Measurements from ENCODE around the gene PPP1R2. TPM values are rescaled to one million over a fixed set of nuclear protein-coding genes. Genes with fewer than 3 reads are reported as not detected.

Gene PPP1R2
- total and polyA plus RNA-seq, 4 donors, result 31.3 to 55.4 (median 51.5) TPM

- intact Hi-C loops (cut with DNase I), result no loop called here
- H3K27ac ChIP-seq (ENCODE audit: low read depth in 1 of 2, low read length in 2 of 2), result no peak within 1 kb of the TSS
These were observed 40.9 kb upstream of the PPP1R2 start, which contains the start of gene APOD for GRCh38 chr3:195583831-195584542. TSS of gene APOD (minus strand) at chr3:195583940. CDS start at chr3:195579461, 4,479 bp downstream.

DNA sequence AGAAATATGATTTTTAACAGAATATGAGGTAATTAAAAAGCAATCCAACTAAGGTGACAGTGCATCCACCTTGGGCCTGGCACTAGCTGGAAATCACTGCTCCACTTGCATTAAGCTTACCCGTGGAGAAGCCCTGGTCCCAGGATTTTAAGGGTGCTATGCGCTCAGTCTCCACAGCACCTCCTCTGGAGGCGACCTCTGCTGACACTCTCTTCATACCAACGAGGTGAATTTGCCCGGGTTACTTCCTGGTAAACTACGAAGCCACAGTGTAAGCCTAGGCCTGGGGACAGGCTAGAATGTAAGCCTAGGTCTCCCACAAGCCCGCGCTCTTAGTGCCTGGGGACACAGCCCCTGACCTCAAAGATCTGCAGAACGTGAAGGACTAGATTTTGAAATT lies 39.8 kb upstream of the PPP1R2 start:
- no peak overlapping the region for H3K4me3 ChIP-seq (ENCODE audit: low read length in 2 of 2)
- no peaks in the 10 kb centered on the region for H3K27me3 ChIP-seq (ENCODE audit: control insufficient read depth in 1 of 2, insufficient read depth in 2 of 2, low read length in 1 of 2)
- intact Hi-C loops (cut with DNase I), result no loop called here
- ATAC-seq (ENCODE audit: low FRiP score) (no peak), DNase-seq (no peak)
- H3K9me3 ChIP-seq (ENCODE audit: control insufficient read depth, low read length), result no peaks in the 10 kb centered on the region
- 87% methylated on average over 9 of the region's 9 CpGs for WGBS, 2 donors
- H3K4me1 ChIP-seq (ENCODE audit: control insufficient read depth in 1 of 2, insufficient read depth in 2 of 2, low read length in 2 of 2), result no peaks in the 10 kb centered on the region
- no peak overlapping the region for H3K27ac ChIP-seq (ENCODE audit: low read depth in 1 of 2, low read length in 2 of 2)
- no peaks in the 10 kb centered on the region for H3K36me3 ChIP-seq (ENCODE audit: control insufficient read depth in 1 of 2, insufficient read depth in 2 of 2, low read length in 1 of 2)

More at GRCh38 chr3:195583831-195584542, 40.9 kb upstream of the PPP1R2 start, which contains the start of gene APOD:
- WGBS, 2 donors, result 42 to 50% methylated on average over 16 of the region's 16 CpGs
- DNase-seq (peak in 1 of 2 donors; percentile 54), ATAC-seq (ENCODE audit: low FRiP score) (peak; percentile 69)
- Histone ChIP-seq H3K4me1 (ENCODE audit: control insufficient read depth in 1 of 2, insufficient read depth in 2 of 2, low read length in 2 of 2) (no peaks in the 10 kb centered on the region), H3K27me3 (ENCODE audit: control insufficient read depth in 1 of 2, insufficient read depth in 2 of 2, low read length in 1 of 2) (no peaks in the 10 kb centered on the region), H3K36me3 (ENCODE audit: control insufficient read depth in 1 of 2, insufficient read depth in 2 of 2, low read length in 1 of 2) (no peaks in the 10 kb centered on the region), H3K4me3 (ENCODE audit: low read length in 2 of 2) (no peak within 1 kb of the TSS), H3K9me3 (ENCODE audit: control insufficient read depth, low read length) (peaks cover under 1% of the 10 kb centered on the region)

- no peak overlapping the region for H3K4me3 ChIP-seq (ENCODE audit: low read length in 2 of 2)
- H3K36me3 ChIP-seq (ENCODE audit: control insufficient read depth in 1 of 2, insufficient read depth in 2 of 2, low read length in 1 of 2), result no peaks in the 10 kb centered on the region
- DNase-seq (no peak), ATAC-seq (ENCODE audit: low FRiP score) (no peak)
- H3K9me3 ChIP-seq (ENCODE audit: control insufficient read depth, low read length), result no peaks in the 10 kb centered on the region
- H3K27ac ChIP-seq (ENCODE audit: low read depth in 1 of 2, low read length in 2 of 2), result no peak overlapping the region
- intact Hi-C loops (cut with DNase I), result no loop called here
- H3K4me1 ChIP-seq (ENCODE audit: control insufficient read depth in 1 of 2, insufficient read depth in 2 of 2, low read length in 2 of 2), result no peaks in the 10 kb centered on the region
- 41 to 58% methylated on average over 6 of the region's 6 CpGs for WGBS, 2 donors
- no peaks in the 10 kb centered on the region for H3K27me3 ChIP-seq (ENCODE audit: control insufficient read depth in 1 of 2, insufficient read depth in 2 of 2, low read length in 1 of 2)
These were observed 37.8 kb upstream of the PPP1R2 start for GRCh38 chr3:195580744-195581443.

- ATAC-seq (ENCODE audit: low FRiP score) (no peak), DNase-seq (no peak)
- H3K27me3 ChIP-seq (ENCODE audit: control insufficient read depth in 1 of 2, insufficient read depth in 2 of 2, low read length in 1 of 2), result no peaks in the 10 kb centered on the region
- H3K27ac ChIP-seq (ENCODE audit: low read depth in 1 of 2, low read length in 2 of 2), result no peak overlapping the region
- intact Hi-C loops (cut with DNase I), result no loop called here
- no peak overlapping the region for H3K4me3 ChIP-seq (ENCODE audit: low read length in 2 of 2)
- H3K4me1 ChIP-seq (ENCODE audit: control insufficient read depth in 1 of 2, insufficient read depth in 2 of 2, low read length in 2 of 2), result no peaks in the 10 kb centered on the region
- H3K9me3 ChIP-seq (ENCODE audit: control insufficient read depth, low read length), result no peaks in the 10 kb centered on the region
- WGBS, 2 donors, result 94% methylated on average over 12 of the region's 12 CpGs
- no peaks in the 10 kb centered on the region for H3K36me3 ChIP-seq (ENCODE audit: control insufficient read depth in 1 of 2, insufficient read depth in 2 of 2, low read length in 1 of 2)
These were observed 36.2 kb upstream of the PPP1R2 start for GRCh38 chr3:195579281-195579680.

GRCh38 chr3:195578565-195578964 lies 35.4 kb upstream of the PPP1R2 start:
- WGBS, 2 donors, result 89 to 93% methylated on average over 6 of the region's 6 CpGs

DNA sequence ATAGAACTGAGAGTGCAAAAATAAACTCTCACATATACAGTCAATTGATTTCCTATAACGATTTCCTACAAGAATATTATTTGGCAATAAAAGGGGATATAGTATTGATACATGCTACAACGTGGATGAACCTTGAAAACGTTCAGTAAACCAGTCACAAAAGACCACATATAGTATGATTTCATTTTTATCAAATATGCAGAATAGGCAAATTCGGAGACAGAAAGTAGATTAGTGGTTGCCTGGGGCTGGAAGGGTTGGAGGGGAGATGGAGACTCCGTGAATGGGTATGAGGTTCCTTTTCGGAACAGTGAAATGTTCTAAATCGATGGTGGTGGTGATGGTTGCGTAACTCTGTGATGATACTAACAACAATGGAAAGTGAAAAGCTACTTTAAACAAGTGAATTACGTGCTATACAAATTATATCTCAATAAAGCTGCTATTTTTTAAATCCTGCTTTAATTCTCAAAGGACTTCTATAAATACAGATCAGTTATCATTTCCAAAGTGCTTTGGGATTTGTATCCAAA lies 34.6 kb upstream of the PPP1R2 start:
- Histone ChIP-seq H3K4me3 (ENCODE audit: low read length in 2 of 2) (no peak overlapping the region), H3K4me1 (ENCODE audit: control insufficient read depth in 1 of 2, insufficient read depth in 2 of 2, low read length in 2 of 2) (no peaks in the 10 kb centered on the region), H3K27ac (ENCODE audit: low read depth in 1 of 2, low read length in 2 of 2) (no peak overlapping the region), H3K36me3 (ENCODE audit: control insufficient read depth in 1 of 2, insufficient read depth in 2 of 2, low read length in 1 of 2) (no peaks in the 10 kb centered on the region), H3K27me3 (ENCODE audit: control insufficient read depth in 1 of 2, insufficient read depth in 2 of 2, low read length in 1 of 2) (no peaks in the 10 kb centered on the region), H3K9me3 (ENCODE audit: control insufficient read depth, low read length) (no peaks in the 10 kb centered on the region)
- WGBS, 2 donors, result 79 to 81% methylated on average over 9 of the region's 9 CpGs
- intact Hi-C loops (cut with DNase I), result no loop called here
- no peak for DNase-seq
- ATAC-seq (ENCODE audit: low FRiP score), result no peak

More at GRCh38 chr3:195578565-195578964, 35.4 kb upstream of the PPP1R2 start:
- H3K36me3 ChIP-seq (ENCODE audit: control insufficient read depth in 1 of 2, insufficient read depth in 2 of 2, low read length in 1 of 2), result no peaks in the 10 kb centered on the region
- intact Hi-C loops (cut with DNase I), result no loop called here
- DNase-seq (no peak), ATAC-seq (ENCODE audit: low FRiP score) (no peak)
- no peaks in the 10 kb centered on the region for H3K9me3 ChIP-seq (ENCODE audit: control insufficient read depth, low read length)
- no peaks in the 10 kb centered on the region for H3K4me1 ChIP-seq (ENCODE audit: control insufficient read depth in 1 of 2, insufficient read depth in 2 of 2, low read length in 2 of 2)
- H3K4me3 ChIP-seq (ENCODE audit: low read length in 2 of 2), result no peak overlapping the region
- H3K27ac ChIP-seq (ENCODE audit: low read depth in 1 of 2, low read length in 2 of 2), result no peak overlapping the region
- H3K27me3 ChIP-seq (ENCODE audit: control insufficient read depth in 1 of 2, insufficient read depth in 2 of 2, low read length in 1 of 2), result no peaks in the 10 kb centered on the region

DNA sequence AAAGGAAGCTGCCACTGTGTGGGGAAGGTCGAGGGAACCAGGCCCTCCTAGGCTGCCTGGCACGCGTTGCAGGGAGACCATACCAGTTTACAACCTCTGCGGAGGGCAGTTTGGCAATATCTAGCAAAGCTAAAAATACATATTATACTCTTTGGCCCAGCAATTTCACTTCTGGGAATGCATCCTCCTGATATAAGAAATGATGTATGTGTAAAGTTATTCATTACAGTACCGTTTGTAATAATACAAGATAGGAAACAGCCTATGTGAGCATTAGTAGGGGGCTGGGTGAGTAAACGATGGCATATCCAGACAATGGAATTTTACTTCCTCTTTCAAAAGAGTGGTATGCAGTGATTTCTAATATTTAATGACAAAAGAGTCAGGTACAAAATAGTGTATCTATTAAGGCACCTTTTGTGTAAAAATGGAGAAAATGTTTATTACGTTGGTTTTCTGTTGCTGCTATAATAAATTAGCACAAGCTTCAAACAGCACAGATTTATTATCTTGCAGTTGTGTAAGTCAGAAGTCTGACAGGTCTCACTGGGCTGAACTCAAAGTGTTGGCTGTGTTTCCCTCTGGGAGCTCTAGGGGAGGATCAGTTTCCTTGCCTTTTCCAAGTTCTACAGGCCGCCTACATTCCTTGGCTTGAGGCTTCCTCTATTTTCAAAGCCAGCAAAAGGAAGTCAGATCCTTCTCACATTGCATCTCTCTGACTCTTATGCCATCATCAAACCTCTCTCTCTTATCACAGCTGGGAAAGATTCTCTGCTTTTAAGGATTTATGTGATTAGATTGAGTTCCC lies 31.6 kb upstream of the PPP1R2 start:
- DNase-seq, result no peak
- H3K27ac ChIP-seq (ENCODE audit: low read depth in 1 of 2, low read length in 2 of 2), result no peak overlapping the region
- 23 to 27% methylated on average over 8 of the region's 8 CpGs for WGBS, 2 donors
- no peaks in the 10 kb centered on the region for H3K4me1 ChIP-seq (ENCODE audit: control insufficient read depth in 1 of 2, insufficient read depth in 2 of 2, low read length in 2 of 2)
- intact Hi-C loops (cut with DNase I), result no loop called here
- H3K9me3 ChIP-seq (ENCODE audit: control insufficient read depth, low read length), result no peaks in the 10 kb centered on the region
- ATAC-seq (ENCODE audit: low FRiP score), result no peak
- H3K4me3 ChIP-seq (ENCODE audit: low read length in 2 of 2), result no peak overlapping the region
- no peaks in the 10 kb centered on the region for H3K27me3 ChIP-seq (ENCODE audit: control insufficient read depth in 1 of 2, insufficient read depth in 2 of 2, low read length in 1 of 2)
- no peaks in the 10 kb centered on the region for H3K36me3 ChIP-seq (ENCODE audit: control insufficient read depth in 1 of 2, insufficient read depth in 2 of 2, low read length in 1 of 2)

DNA sequence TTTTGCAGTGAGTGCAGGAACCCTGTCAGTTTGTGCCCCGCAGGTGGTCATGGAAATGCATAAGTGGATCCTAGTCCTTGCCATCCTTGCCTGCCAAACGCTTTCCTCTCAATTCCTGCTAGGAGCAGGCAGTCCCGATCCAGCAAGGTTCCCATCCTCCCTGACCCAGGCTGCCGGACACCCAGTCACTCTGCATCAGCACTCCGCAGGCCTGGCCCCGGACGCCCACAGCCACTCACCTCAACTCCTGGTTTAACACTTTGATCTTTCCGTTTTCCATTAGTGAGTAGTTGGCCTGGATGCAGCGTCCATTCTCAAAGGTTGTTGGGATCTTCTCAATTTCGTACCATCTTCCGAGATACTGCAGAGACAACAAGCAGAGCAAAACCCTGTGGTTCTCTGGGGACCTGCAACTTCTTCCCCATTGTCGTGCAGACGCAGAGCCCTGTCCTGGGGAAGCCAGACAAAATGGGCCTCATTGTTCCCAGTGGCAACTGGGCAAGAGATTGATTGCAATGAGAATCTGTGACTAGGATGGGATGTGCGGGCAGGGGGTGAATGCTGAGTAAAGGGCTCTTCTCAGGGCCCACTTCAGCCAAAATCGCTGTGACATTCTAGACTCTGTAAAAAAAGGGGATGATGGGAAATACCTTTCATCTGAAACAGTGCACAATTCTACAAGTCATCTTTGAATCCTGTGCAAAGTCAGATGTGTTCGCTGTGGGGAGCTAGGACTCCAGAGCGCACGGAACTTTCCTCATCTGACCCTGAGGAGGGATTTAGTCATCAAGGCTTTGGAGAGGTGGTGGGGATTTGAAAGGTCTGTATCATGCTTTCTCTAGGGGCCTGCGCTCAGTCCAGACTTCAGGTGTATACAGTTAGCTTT lies 30.7 kb upstream of the PPP1R2 start:
- Histone ChIP-seq H3K4me3 (ENCODE audit: low read length in 2 of 2) (no peak overlapping the region), H3K4me1 (ENCODE audit: control insufficient read depth in 1 of 2, insufficient read depth in 2 of 2, low read length in 2 of 2) (no peaks in the 10 kb centered on the region), H3K27ac (ENCODE audit: low read depth in 1 of 2, low read length in 2 of 2) (no peak overlapping the region), H3K9me3 (ENCODE audit: control insufficient read depth, low read length) (no peaks in the 10 kb centered on the region), H3K27me3 (ENCODE audit: control insufficient read depth in 1 of 2, insufficient read depth in 2 of 2, low read length in 1 of 2) (no peaks in the 10 kb centered on the region), H3K36me3 (ENCODE audit: control insufficient read depth in 1 of 2, insufficient read depth in 2 of 2, low read length in 1 of 2) (no peaks in the 10 kb centered on the region)
- intact Hi-C loops (cut with DNase I), result no loop called here
- 93 to 96% methylated on average over 19 of the region's 19 CpGs for WGBS, 2 donors
- DNase-seq (no peak), ATAC-seq (ENCODE audit: low FRiP score) (no peak)

All from aorta (tissue), 5 donors.